Testis (tissue), 3 donors: Measurements from ENCODE around the gene ADCY9. TPM values are rescaled to one million over a fixed set of nuclear protein-coding genes. Genes with fewer than 3 reads are reported as not detected.

Experiments used
- DNase-seq: peaks from one replicate; pipeline ENCODE4 v3.0.0-alpha.2; 2019
- H3K27ac ChIP-seq, 2 donors: fragments of 200-600 bp; sonication (generic); one replicate each; pipeline ENCODE4 v1.5.1; 2019
- H3K27me3 ChIP-seq: fragments of 200-600 bp; sonication (generic); one replicate; pipeline ENCODE4 v1.5.1; 2019
- H3K36me3 ChIP-seq: fragments of 200-600 bp; sonication (generic); one replicate; pipeline ENCODE4 v1.5.1; 2017; ENCODE audit warnings: low read depth; ENCODE audit errors: missing control alignments
- H3K4me1 ChIP-seq: fragments of 200-600 bp; sonication (generic); one replicate; pipeline ENCODE4 v1.5.1; 2019
- H3K4me3 ChIP-seq, 2 donors: fragments of 200-600 bp; sonication (generic); one replicate each; pipeline ENCODE4 v1.5.1; 2017 to 2019
- H3K9me3 ChIP-seq: fragments of 200-600 bp; sonication (generic); one replicate; pipeline ENCODE4 v1.5.1; 2017
- CTCF ChIP-seq, 3 experiments: fragments of 450-650 bp in 2 of 3; fragments of 200-600 bp in 1 of 3; sonication (generic) in 1 of 3; IDR thresholded peaks; one replicate each; pipeline ENCODE4 v1.5.1; 2016 to 2019; ENCODE audit warnings: antibody characterized with exemption in 3 of 3, mild to moderate bottlenecking in 2 of 3, moderate library complexity in 1 of 3
- POLR2A ChIP-seq: fragments of 450-650 bp; IDR thresholded peaks from one replicate; pipeline ENCODE4 v1.6.1; 2017; ENCODE audit warnings: antibody characterized with exemption, mild to moderate bottlenecking, moderate library complexity
- WGBS, 2 donors: methylation state at CpG; one replicate each; pipeline ENCODE4 v1.1.5; 2018; 5-methylcytosine and 5-hydroxymethylcytosine counted together
- intact Hi-C: fragments of 100-400 bp; cut with DNase I; formaldehyde crosslinking; loops from one replicate; pipeline ENCODE4 v1.15.1; 2023; ENCODE audit warnings: low total_unique reads
- polyA plus RNA-seq: library from polyadenylated mRNA; stranded (reverse); fragments of 350-450 nt; fragmentation: Illumina TruSeq; extraction: RNeasy Lipid Tissue Mini Kit (QIAGEN cat#74804); gene quantifications from one replicate; pipeline ENCODE4 v1.2.3, GENCODE V29; 2014; ENCODE audit warnings: low read depth, low replicate concordance; ENCODE audit not compliant: insufficient read depth
- total RNA-seq, 2 donors: library from RNA; depleted of rRNA; stranded (reverse); fragments of >200 nt; gene quantifications; one replicate each; pipeline ENCODE4 v1.2.3, GENCODE V29; 2016

The ADCY9 gene
- total and polyA plus RNA-seq, 3 donors from 2014 or later, result 19.0 to 77.2 (median 52.8) TPM

DNA sequence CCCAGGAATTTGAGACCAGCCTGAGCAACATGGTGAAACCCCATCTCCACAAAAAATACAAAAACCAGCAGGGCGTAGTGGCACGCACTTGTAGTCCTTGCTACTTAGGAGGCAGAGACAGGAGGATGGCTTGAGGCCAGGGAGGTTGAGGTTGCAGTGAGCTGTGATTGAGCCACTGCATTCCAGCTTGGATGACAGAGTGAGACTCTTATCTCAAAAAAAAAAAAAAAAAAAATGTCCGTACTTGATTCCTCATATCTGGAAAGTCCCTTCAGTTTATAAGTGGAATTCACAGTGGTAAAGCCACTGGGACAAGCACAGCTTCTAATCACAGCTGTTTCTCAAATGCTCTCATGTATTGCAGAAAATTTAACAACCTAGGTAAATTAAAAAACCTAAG is 157.1 kb downstream of the ADCY9 start:
- whole genome bisulfite sequencing, 2 donors, result 63 to 74% methylated on average over 3 of the region's 3 CpGs
- Histone ChIP-seq H3K4me1 (peaks cover 4% of the 10 kb centered on the region), H3K27ac (no peak overlapping the region), H3K4me3 (no peak overlapping the region), H3K27me3 (no peaks in the 10 kb centered on the region), H3K9me3 (no peaks in the 10 kb centered on the region), H3K36me3 (no peaks in the 10 kb centered on the region)
- no peak for TF ChIP-seq POLR2A
- TF ChIP-seq CTCF (IDR thresholded peaks at IDR 0.05), result no peak
- intact Hi-C loops, result no loop called here
- no peak for DNase-seq

GRCh38 chr16:3957344-3957980 is 158.8 kb downstream of the ADCY9 start:
- H3K27ac ChIP-seq, result no peak overlapping the region
- peaks cover 4% of the 10 kb centered on the region for H3K4me1 ChIP-seq
- 53 to 70% methylated on average over 23 of the region's 23 CpGs for WGBS, 2 donors
- H3K4me3 ChIP-seq, result no peak overlapping the region
- H3K27me3 ChIP-seq, result no peaks in the 10 kb centered on the region
- no peak for DNase-seq
- H3K9me3 ChIP-seq, result no peaks in the 10 kb centered on the region
- no peaks in the 10 kb centered on the region for H3K36me3 ChIP-seq
- TF ChIP-seq POLR2A (no peak), CTCF (IDR thresholded peaks at IDR 0.05) (no peak)
- intact Hi-C loops, result no loop called here

DNA sequence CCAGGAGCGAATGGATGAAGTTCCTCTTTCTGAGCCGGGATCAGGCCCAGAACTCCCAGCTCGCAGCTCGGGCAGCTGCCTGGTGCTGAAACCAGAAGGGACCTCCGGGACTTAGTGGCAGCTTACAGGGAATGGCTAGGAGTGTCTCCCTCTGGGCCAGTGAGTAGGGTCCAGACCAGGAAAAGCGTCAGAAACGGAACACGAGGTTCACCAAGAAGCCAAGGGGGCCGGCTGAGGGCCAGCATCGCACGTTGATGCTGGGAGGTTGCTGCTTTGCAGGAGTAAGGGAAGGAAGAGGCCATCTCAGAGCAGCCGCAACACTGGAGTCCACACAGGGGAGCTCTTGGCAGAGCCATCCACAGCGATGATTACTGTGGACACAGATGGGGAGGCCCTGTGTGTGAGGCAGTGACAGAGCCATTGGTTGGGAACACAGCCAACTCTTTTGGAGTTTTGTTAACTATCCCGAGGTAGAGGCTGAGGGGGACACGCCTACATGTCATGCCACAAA is 161.8 kb downstream of the ADCY9 start:
- 56 to 71% methylated on average over 4 to 15 of the region's 15 CpGs for WGBS, 2 donors
- H3K27ac ChIP-seq, result peak overlapping the region in 1 of 2 donors; percentile 19
- H3K36me3 ChIP-seq, result no peaks in the 10 kb centered on the region
- H3K9me3 ChIP-seq, result no peaks in the 10 kb centered on the region
- intact Hi-C loops, result no loop called here
- H3K4me3 ChIP-seq, result no peak overlapping the region
- TF ChIP-seq POLR2A, result no peak
- TF ChIP-seq CTCF (IDR thresholded peaks at IDR 0.05), result no peak
- peak; percentile 42 for DNase-seq
- peaks cover 12% of the 10 kb centered on the region for H3K4me1 ChIP-seq
- no peaks in the 10 kb centered on the region for H3K27me3 ChIP-seq

GRCh38 chr16:3953728-3954410 is 162.4 kb downstream of the ADCY9 start:
- Histone ChIP-seq H3K4me3 (no peak overlapping the region), H3K27me3 (no peaks in the 10 kb centered on the region), H3K9me3 (no peaks in the 10 kb centered on the region), H3K27ac (peak overlapping the region in 1 of 2 donors; percentile 19), H3K4me1 (peaks cover 17% of the 10 kb centered on the region), H3K36me3 (no peaks in the 10 kb centered on the region)
- no peak for DNase-seq
- WGBS, 2 donors, result 91 to 94% methylated on average over 14 to 24 of the region's 24 CpGs
- intact Hi-C loops, result no loop called here
- no peak for TF ChIP-seq CTCF (IDR thresholded peaks at IDR 0.05)
- TF ChIP-seq POLR2A, result no peak
